IPS-20b (cell line): ENCODE data around the gene CCBE1.

Experiments used
- H3K27ac ChIP-seq: one replicate; pipeline ENCODE4 v1.5.1; 2013; ENCODE audit warnings: low read length
- H3K27me3 ChIP-seq: 2 replicates; pipeline ENCODE4 v1.6.1; 2013; ENCODE audit warnings: mild to moderate bottlenecking, low read length, inconsistent platforms; ENCODE audit not compliant: insufficient read depth
- H3K36me3 ChIP-seq: 2 replicates; pipeline ENCODE4 v1.6.1; 2013; ENCODE audit warnings: low read depth, mild to moderate bottlenecking, inconsistent platforms, low read length, moderate library complexity; ENCODE audit not compliant: insufficient read depth
- H3K4me1 ChIP-seq: 2 replicates; pipeline ENCODE4 v1.6.1; 2013; ENCODE audit warnings: mild to moderate bottlenecking, control low read depth, inconsistent platforms, low read length, moderate library complexity; ENCODE audit not compliant: insufficient read depth
- H3K4me3 ChIP-seq: 2 replicates; pipeline ENCODE4 v1.5.1; 2013; ENCODE audit warnings: mild to moderate bottlenecking, low read length, inconsistent platforms
- H3K9ac ChIP-seq: 2 replicates; pipeline ENCODE4 v1.6.1; 2013; ENCODE audit warnings: low read depth, mild to moderate bottlenecking, inconsistent platforms, low read length, moderate library complexity
- H3K9me3 ChIP-seq: 2 replicates; pipeline ENCODE4 v1.6.1; 2013; ENCODE audit warnings: mild to moderate bottlenecking, low read depth, low read length, inconsistent platforms; ENCODE audit not compliant: insufficient read depth

Gene CCBE1

DNA sequence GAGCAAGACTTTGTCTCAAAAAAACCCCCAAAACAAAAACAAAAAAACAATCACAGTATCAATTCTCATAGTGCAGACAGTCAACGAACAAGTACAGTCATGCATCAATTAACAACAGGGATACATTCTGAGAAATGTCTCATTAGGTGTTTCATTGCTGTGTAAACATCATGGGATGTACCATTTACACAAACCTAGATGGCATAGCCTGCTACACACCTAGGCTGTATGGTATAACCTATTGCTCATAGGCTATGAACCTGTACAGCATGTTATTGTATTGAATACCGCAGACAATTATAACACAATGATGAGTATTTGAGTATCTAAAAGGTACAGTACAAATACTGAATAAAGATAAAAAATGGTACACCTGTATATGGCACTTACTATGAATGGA is 270.4 kb downstream of the CCBE1 start:
- no peak overlapping the region for H3K4me3 ChIP-seq
- no peaks in the 10 kb centered on the region for H3K27me3 ChIP-seq
- H3K9ac ChIP-seq, result no peak overlapping the region
- H3K4me1 ChIP-seq, result no peaks in the 10 kb centered on the region
- no peaks in the 10 kb centered on the region for H3K36me3 ChIP-seq
- H3K9me3 ChIP-seq, result no peaks in the 10 kb centered on the region
- no peak overlapping the region for H3K27ac ChIP-seq

DNA sequence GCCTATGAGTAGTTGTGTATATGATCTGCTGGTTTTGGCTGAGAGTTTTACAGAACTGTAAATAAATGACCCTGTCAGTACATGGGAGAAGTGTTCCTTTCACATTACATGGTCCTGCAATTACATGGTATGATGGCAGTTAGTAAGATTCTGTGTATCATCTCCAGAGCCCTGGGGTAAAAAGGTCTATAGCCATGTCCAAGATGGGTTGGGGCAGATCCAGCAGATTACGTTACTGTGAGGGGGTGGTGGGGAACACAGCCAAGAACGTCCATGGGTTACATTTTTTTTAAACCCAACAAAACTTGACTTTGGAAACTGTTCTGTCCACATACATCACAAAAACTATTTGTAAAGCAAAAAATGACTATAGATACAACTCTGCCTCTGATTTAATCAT is 274.0 kb downstream of the CCBE1 start:
- Histone ChIP-seq H3K36me3 (no peaks in the 10 kb centered on the region), H3K9me3 (no peaks in the 10 kb centered on the region), H3K4me3 (no peak overlapping the region), H3K27me3 (no peaks in the 10 kb centered on the region), H3K9ac (no peak overlapping the region), H3K4me1 (no peaks in the 10 kb centered on the region), H3K27ac (no peak overlapping the region)

DNA sequence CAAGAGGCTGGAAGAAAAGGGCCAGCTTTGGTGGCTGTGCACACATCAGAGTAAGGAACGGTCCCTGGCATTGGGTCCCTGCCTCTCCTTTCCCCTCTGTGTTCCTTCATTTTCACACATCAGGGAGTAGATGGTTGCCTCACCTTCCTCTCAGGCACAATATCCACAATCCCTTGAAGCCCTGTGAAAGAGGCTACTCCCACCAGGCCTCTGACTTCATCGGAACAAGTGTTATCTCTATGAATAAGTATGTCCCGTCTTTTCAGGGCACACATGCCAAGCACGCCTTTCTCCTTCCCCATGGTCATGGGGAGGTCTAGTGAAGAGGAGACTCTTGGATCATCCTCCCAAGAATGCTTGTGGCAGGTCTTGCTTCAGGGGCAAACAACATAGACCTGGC is 277.0 kb downstream of the CCBE1 start:
- Histone ChIP-seq H3K4me3 (no peak overlapping the region), H3K4me1 (no peaks in the 10 kb centered on the region), H3K27me3 (no peaks in the 10 kb centered on the region), H3K27ac (no peak overlapping the region), H3K9me3 (no peaks in the 10 kb centered on the region), H3K36me3 (no peaks in the 10 kb centered on the region), H3K9ac (no peak overlapping the region)

DNA sequence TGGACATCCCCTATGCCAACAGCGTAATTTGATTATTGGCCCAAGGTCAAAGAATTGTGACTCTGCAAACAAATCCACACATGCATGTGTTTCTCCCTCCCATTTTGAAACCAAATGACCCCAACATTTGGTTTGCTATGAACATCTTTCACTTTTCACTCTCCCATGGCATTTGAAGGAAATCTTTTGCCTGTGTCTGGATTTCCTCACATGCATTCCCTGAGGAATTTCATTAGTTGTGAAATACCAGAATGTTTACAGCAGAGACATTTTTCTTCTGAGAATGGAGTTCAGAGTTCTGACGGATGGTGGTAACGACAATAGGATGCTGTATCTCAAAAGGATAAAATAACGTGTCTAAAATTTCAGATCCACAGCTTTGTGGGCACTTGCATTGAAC is 277.8 kb downstream of the CCBE1 start:
- H3K27me3 ChIP-seq, result no peaks in the 10 kb centered on the region
- no peak overlapping the region for H3K9ac ChIP-seq
- H3K4me3 ChIP-seq, result no peak overlapping the region
- H3K9me3 ChIP-seq, result no peaks in the 10 kb centered on the region
- no peak overlapping the region for H3K27ac ChIP-seq
- no peaks in the 10 kb centered on the region for H3K36me3 ChIP-seq
- no peaks in the 10 kb centered on the region for H3K4me1 ChIP-seq

DNA sequence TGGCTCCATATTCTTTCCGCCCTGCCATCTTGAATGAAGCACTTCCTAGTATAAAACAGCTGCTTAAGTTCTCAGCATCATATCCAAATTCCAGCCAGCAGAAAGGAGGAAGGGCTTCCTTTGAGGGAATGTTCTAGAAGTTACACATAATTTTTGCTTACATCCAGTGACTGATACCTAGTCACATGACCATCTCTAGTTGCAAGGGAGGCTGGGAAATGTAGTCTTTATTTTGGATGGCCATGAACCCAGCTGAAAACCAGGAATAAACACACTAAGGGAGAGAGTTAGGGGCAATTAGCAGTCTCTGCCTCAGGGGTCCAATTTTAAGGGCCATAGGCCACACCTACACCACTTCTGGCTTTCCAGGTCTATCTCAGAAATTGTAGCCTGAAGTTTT is 280.4 kb downstream of the CCBE1 start:
- H3K4me3 ChIP-seq, result no peak overlapping the region

DNA sequence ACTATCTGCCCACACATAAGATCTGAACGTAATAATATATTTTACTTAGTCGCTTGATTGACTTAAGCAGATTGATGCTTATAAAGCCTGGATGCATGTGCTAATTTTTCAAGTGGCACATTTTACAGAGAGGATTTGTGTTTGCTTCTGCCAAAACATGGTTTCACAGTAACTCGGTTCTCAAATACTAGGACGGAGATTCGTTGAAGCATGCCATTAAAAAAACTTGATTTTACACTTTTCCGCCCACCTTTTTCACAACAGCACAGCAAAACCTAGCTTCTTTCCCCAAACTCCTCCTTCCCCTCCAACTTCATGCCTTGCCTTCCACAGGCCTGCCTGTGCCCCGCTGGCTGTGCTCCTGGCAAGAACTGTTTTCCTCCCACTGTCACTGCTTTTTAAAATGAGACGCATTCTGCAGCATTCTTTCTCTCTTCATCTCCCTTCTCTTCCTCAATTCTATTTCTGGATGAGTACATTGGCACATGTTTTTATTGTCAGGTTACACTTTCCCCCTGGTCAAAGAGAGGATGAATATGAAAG is 283.0 kb downstream of the CCBE1 start:
- Histone ChIP-seq H3K9me3 (no peaks in the 10 kb centered on the region), H3K36me3 (no peaks in the 10 kb centered on the region), H3K9ac (no peak overlapping the region), H3K4me3 (no peak overlapping the region), H3K4me1 (no peaks in the 10 kb centered on the region), H3K27me3 (no peaks in the 10 kb centered on the region; the same call in 1 of the 2 replicates), H3K27ac (no peak overlapping the region)

More for the DNA sequence above, 280.4 kb downstream of the CCBE1 start:
- no peaks in the 10 kb centered on the region for H3K36me3 ChIP-seq
- H3K9ac ChIP-seq, result no peak overlapping the region
- H3K27me3 ChIP-seq, result no peaks in the 10 kb centered on the region; the same call in 1 of the 2 replicates
- no peak overlapping the region for H3K27ac ChIP-seq
- no peaks in the 10 kb centered on the region for H3K4me1 ChIP-seq
- H3K9me3 ChIP-seq, result no peaks in the 10 kb centered on the region

DNA sequence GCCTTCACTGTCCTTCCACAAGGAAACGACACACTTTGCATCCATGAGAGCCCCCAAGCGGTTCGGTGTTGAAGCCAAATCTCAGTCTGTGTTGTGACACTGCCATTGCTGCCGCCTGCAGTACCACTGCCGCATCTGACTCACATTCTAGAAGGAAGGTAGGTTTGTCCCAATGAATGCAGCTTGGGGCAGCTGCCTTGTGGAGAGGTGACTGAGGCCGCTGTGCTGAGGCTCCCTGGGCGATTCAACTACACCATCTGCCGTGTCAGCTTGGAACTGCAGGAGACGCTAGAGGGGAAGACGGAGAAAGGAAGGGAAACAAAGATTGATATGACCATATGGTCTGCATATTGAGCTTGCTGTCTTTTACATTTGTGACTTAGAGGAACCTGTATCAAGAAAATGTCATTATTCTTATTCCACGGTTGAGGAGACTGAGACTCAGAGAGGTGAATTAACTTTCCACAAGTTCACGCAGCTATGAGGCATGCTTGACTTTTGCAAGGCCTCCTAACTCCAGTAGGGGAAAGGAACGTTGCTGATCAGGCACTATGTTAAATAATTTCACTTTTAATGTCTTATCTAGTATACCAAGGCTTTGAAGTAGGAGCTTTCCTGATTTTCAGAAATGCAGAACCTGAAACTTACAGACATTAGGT is 294.7 kb downstream of the CCBE1 start:
- Histone ChIP-seq H3K27ac (no peak overlapping the region), H3K4me3 (no peak overlapping the region)

DNA sequence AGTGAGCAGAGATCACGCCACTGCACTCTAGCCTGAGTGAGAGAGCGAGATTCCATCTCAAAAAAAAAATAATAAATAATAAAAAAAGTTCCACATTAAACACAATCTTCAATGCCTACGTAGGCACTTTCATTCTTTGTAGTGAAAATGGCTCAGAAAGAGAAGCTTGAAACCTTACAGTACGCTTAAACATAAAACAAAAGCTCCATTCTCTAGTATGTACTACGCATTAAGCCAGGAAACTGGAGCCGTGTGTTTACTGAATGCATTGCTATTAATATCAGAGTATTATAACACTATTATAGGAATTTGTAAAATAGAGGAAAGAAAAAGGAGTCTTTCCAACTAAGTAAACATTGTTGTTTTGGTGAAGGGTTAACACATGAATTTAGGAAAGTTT is 296.8 kb downstream of the CCBE1 start:
- Histone ChIP-seq H3K27ac (no peak overlapping the region), H3K27me3 (peaks cover 24% of the 10 kb centered on the region; the same call in 1 of the 2 replicates), H3K4me1 (no peaks in the 10 kb centered on the region), H3K36me3 (no peaks in the 10 kb centered on the region), H3K4me3 (no peak overlapping the region), H3K9ac (no peak overlapping the region), H3K9me3 (no peaks in the 10 kb centered on the region)

More for the DNA sequence above, 294.7 kb downstream of the CCBE1 start:
- Histone ChIP-seq H3K4me1 (no peaks in the 10 kb centered on the region), H3K27me3 (peaks cover 11% of the 10 kb centered on the region; the same call in 1 of the 2 replicates), H3K9ac (no peak overlapping the region), H3K36me3 (no peaks in the 10 kb centered on the region), H3K9me3 (no peaks in the 10 kb centered on the region)

DNA sequence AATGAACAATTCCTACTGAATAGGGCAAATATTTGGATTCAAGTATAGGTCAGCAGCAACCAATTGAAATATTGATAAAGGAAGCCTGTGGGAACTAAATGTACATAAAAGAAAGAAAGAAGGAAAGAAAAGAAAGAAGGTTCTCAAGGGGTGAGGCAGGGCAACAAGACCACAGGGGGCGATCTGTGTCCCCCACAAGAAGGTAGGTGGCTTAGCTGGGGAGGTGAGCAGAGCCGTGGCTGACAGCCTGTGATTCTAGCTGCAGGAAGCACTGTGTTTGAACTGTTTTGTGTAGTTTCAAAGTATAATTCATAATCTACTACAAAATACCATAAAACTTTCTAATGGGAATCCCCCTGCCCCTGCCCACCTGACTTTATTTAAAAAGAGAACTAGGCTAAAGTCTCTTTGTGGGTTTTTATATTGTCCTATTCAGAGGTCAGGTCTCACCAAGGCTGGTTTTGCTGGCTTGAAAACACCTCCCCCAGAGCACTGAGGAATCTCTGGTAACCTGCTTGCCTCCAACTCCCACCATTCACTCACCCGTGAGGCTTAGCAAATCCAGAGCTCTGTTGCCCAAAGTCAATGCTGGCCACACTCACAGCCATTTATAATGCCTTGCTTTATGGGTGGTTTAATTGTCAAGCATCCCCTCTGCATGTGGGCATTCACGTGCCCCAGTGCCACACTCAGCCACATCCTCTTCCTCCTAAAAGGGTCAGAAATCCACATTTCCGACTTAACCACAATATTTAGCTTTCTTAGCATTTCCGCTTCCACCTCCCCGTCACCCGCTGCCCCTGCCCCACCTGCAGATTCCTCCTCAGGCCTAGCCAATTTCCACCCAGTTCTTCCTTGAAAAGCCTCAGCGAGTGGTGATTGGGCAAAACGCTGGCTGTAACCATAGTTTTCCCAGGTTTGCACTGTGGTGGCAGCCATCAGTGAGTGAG is 301.7 kb downstream of the CCBE1 start:
- Histone ChIP-seq H3K27me3 (peaks cover 71% of the 10 kb centered on the region), H3K36me3 (no peaks in the 10 kb centered on the region), H3K4me1 (no peaks in the 10 kb centered on the region), H3K4me3 (no peak overlapping the region), H3K9ac (no peak overlapping the region), H3K27ac (no peak overlapping the region), H3K9me3 (no peaks in the 10 kb centered on the region)

DNA sequence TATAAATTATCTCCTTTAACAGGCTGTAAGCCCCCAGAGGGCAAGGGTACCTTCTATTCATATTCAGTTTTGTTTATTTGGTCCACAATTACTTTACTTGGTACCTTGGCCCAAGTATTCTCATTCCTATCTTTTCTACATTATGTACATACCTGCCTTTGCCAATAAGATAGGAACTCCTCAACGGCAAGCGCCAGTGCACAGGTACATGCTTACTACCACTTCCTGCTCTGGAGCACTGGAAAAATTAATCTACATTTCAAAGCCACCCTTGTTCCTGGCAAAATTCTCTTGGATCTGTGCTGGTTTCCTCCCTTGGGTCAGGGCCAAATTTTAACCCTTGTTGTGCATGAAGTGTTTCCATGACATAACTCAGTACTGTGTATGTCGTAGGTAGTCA is 303.8 kb downstream of the CCBE1 start:
- no peak overlapping the region for H3K4me3 ChIP-seq
- peaks cover 87% of the 10 kb centered on the region for H3K27me3 ChIP-seq
- no peak overlapping the region for H3K9ac ChIP-seq
- no peaks in the 10 kb centered on the region for H3K36me3 ChIP-seq
- no peaks in the 10 kb centered on the region for H3K4me1 ChIP-seq
- H3K9me3 ChIP-seq, result no peaks in the 10 kb centered on the region
- no peak overlapping the region for H3K27ac ChIP-seq

DNA sequence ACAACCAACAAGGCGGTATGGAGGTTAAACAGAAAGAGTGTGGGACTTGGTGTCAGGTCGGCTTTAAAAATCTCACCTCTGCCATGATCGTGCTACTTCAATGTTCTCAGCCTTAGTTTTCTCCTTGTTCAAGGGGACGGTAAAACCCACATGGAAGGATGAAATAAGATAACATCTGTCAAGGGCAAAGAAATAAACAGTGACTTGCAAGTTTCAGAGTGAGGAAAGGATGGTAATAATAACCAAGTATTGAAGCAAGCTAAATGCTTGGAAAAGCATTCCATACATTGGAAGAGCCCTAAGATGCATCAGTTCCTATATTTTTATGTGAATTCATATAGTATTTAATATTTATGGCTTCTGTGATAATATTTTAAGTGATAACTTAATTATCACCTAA is 308.4 kb downstream of the CCBE1 start:
- Histone ChIP-seq H3K27ac (no peak overlapping the region), H3K4me1 (peaks cover 10% of the 10 kb centered on the region; the same call in 1 of the 2 replicates), H3K27me3 (peaks cover 97% of the 10 kb centered on the region), H3K9me3 (no peaks in the 10 kb centered on the region), H3K9ac (no peak overlapping the region), H3K4me3 (no peak overlapping the region), H3K36me3 (no peaks in the 10 kb centered on the region)
